Measurements from ENCODE around the gene PLEKHG2.

Gene PLEKHG2

GRCh38 chr19:39405958-39406655 is 6.4 kb upstream of the PLEKHG2 start:
- DNase-seq, result peak; percentile 66

- DNase-seq, result peak; percentile 77
Measured at GRCh38 chr19:39406656-39407409, 5.6 kb upstream of the PLEKHG2 start, which contains the start of gene ZFP36. TSS of gene ZFP36 (plus strand) at chr19:39406847. CDS start at chr19:39406905, 58 bp downstream.

- DNase-seq, result no peak
Measured at GRCh38 chr19:39407410-39407659, 5.1 kb upstream of the PLEKHG2 start.

GRCh38 chr19:39407660-39408391 is 4.6 kb upstream of the PLEKHG2 start:
- no peak for DNase-seq

- DNase-seq, result no peak
Measured at GRCh38 chr19:39408392-39409207, 3.9 kb upstream of the PLEKHG2 start.

- DNase-seq, result peak; percentile 70
Measured at GRCh38 chr19:39409208-39410016, 3.1 kb upstream of the PLEKHG2 start.

- DNase-seq, result peak; percentile 73
Measured at GRCh38 chr19:39410017-39410830, 2.2 kb upstream of the PLEKHG2 start.

- DNase-seq, result no peak
Measured at GRCh38 chr19:39410831-39411080, 1.7 kb upstream of the PLEKHG2 start.

GRCh38 chr19:39411081-39411831 is 1.2 kb upstream of the PLEKHG2 start:
- DNase-seq, result no peak

GRCh38 chr19:39411832-39412099 is 703 bp upstream of the PLEKHG2 start:
- peak; percentile 98 for DNase-seq

- no peak for DNase-seq
Measured at GRCh38 chr19:39412867-39413271, 400 bp downstream of the PLEKHG2 start.

- peak; percentile 88 for DNase-seq
Measured at GRCh38 chr19:39413272-39413910, 922 bp downstream of the PLEKHG2 start.

GRCh38 chr19:39413911-39414608 is 1.6 kb downstream of the PLEKHG2 start:
- peak; percentile 62 for DNase-seq

GRCh38 chr19:39415111-39416046 is 2.9 kb downstream of the PLEKHG2 start:
- no peak for DNase-seq

- peak; percentile 40 for DNase-seq
Measured at GRCh38 chr19:39416152-39417120, 4.0 kb downstream of the PLEKHG2 start.

GRCh38 chr19:39417463-39418181 is 5.2 kb downstream of the PLEKHG2 start:
- no peak for DNase-seq

- DNase-seq, result no peak
Measured at GRCh38 chr19:39419003-39419402, 6.5 kb downstream of the PLEKHG2 start.

All from NCI-H82 (cell line).